H1 (cell line): ENCODE results near the gene SLC17A5. TPM values are rescaled to one million over a fixed set of nuclear protein-coding genes. Genes with fewer than 3 reads are reported as not detected.

ENCODE experiments used
- CTCF ChIA-PET: fragments of 300-600 bp; sonication (Branson Sonifier 250); formaldehyde crosslinking; loops from one replicate; lab custom pipeline; 2021; ENCODE audit not compliant: partially characterized antibody; lab: Charles Lee
- POLR2A ChIA-PET: fragments of 300-600 bp; sonication (Branson Sonifier 250); formaldehyde crosslinking; loops from one replicate; lab custom pipeline; 2021; ENCODE audit warnings: inconsistent platforms; ENCODE audit not compliant: partially characterized antibody; lab: Charles Lee
- DNase-seq, 2 experiments: peaks; one replicate each; pipeline versions ENCODE4 v3.0.0 to v3.0.0-alpha.2; 2010 to 2022; ENCODE audit warnings: low spot score in 2 of 2, low read depth in 1 of 2, mixed read lengths in 1 of 2
- FAIRE-seq: peaks from 2 replicates; lab custom pipeline; 2011; peaks lifted over from hg19 to GRCh38; lab: Jason Lieb, UNC
- H2AFZ ChIP-seq: 2 replicates; pipeline ENCODE4 v1.8.1; 2012; ENCODE audit warnings: low read length, inconsistent platforms
- H2AK5ac ChIP-seq: 2 replicates; pipeline ENCODE4 v1.6.1; 2013; ENCODE audit warnings: low read depth, low read length
- H2BK120ac ChIP-seq: replicated peaks from 2 replicates; pipeline ENCODE3; 2013; ENCODE audit warnings: low read depth, low read length, inconsistent platforms
- H2BK12ac ChIP-seq: 2 replicates; pipeline ENCODE4 v1.6.1; 2013; ENCODE audit warnings: low read depth, low read length
- H2BK15ac ChIP-seq: 2 replicates; pipeline ENCODE4 v1.6.1; 2013; ENCODE audit warnings: low read length
- H2BK20ac ChIP-seq: 2 replicates; pipeline ENCODE4 v1.6.1; 2013; ENCODE audit warnings: low read length
- H2BK5ac ChIP-seq: 2 replicates; pipeline ENCODE4 v1.6.1; 2013; ENCODE audit warnings: low read depth, low read length
- H3K14ac ChIP-seq: 2 replicates; pipeline ENCODE4 v1.6.1; 2013; ENCODE audit warnings: inconsistent platforms; ENCODE audit not compliant: insufficient read length
- H3K18ac ChIP-seq: 2 replicates; pipeline ENCODE4 v1.6.1; 2013; ENCODE audit warnings: low read length; ENCODE audit errors: extremely low read depth
- H3K23ac ChIP-seq: 2 replicates; pipeline ENCODE4 v1.6.1; 2013; ENCODE audit warnings: inconsistent platforms; ENCODE audit not compliant: insufficient read length
- H3K23me2 ChIP-seq: 2 replicates; pipeline ENCODE4 v1.6.1; 2013; ENCODE audit warnings: low read depth, low read length
- H3K27ac ChIP-seq: 2 replicates; pipeline ENCODE4 v1.6.1; 2011; ENCODE audit warnings: low read depth, low read length, inconsistent platforms
- H3K27me3 ChIP-seq, 4 experiments: replicated peaks in 1 of 4; 1 replicate in 1 of 4; 2 replicates in 3 of 4; pipeline versions ENCODE4 v1.6.1 to v1.8.1; 2011 to 2013; ENCODE audit warnings: low read length in 3 of 4, mild to moderate bottlenecking in 3 of 4, inconsistent platforms in 2 of 4, mixed read lengths in 2 of 4, moderate library complexity in 1 of 4; ENCODE audit not compliant: control insufficient read depth in 3 of 4, insufficient read depth in 3 of 4; ENCODE audit errors: extremely low read depth in 1 of 4
- H3K36me3 ChIP-seq, 4 experiments: 2 replicates each; pipeline versions ENCODE4 v1.6.1 to v1.8.1; 2011 to 2013; ENCODE audit warnings: mild to moderate bottlenecking in 4 of 4, low read length in 3 of 4, moderate library complexity in 2 of 4, control low read depth in 1 of 4, inconsistent platforms in 1 of 4; ENCODE audit not compliant: insufficient read depth in 4 of 4, control insufficient read depth in 2 of 4
- H3K4ac ChIP-seq: replicated peaks from 2 replicates; pipeline ENCODE3; 2013; ENCODE audit warnings: low read length, low read depth, mixed read lengths, inconsistent platforms; ENCODE audit not compliant: insufficient read length
- H3K4me1 ChIP-seq, 4 experiments: replicated peaks in 1 of 4; 1 replicate in 1 of 4; 2 replicates in 3 of 4; pipeline versions ENCODE4 v1.6.1 to v1.8.1; 2011 to 2013; ENCODE audit warnings: low read length in 3 of 4, inconsistent platforms in 2 of 4, mixed read lengths in 1 of 4; ENCODE audit not compliant: insufficient read depth in 4 of 4, control insufficient read depth in 3 of 4
- H3K4me2 ChIP-seq, 2 experiments: 2 replicates each; pipeline versions ENCODE4 v1.6.1 to v1.8.1; 2011 to 2013; ENCODE audit warnings: low read depth in 2 of 2, low read length in 2 of 2, control low read depth in 1 of 2, inconsistent platforms in 1 of 2, mild to moderate bottlenecking in 1 of 2; ENCODE audit not compliant: insufficient read depth in 1 of 2
- H3K4me3 ChIP-seq, 4 experiments: fragments of 200-600, 300-600 bp in 1 of 4; sonication (generic), shearing (Covaris generic), sonication (Bioruptor Twin) in 1 of 4; 2 replicates each; pipeline versions ENCODE4 v1.5.1 to v1.8.1; 2011 to 2016; ENCODE audit warnings: low read length in 4 of 4, low read depth in 3 of 4, control low read depth in 2 of 4, inconsistent platforms in 2 of 4, mild to moderate bottlenecking in 2 of 4, mixed read lengths in 1 of 4, moderate library complexity in 1 of 4; ENCODE audit not compliant: insufficient read depth in 2 of 4; ENCODE audit errors: extremely low read depth in 1 of 4
- H3K56ac ChIP-seq: replicated peaks from 2 replicates; pipeline ENCODE3; 2013; ENCODE audit warnings: low read depth, mild to moderate bottlenecking, mixed read lengths, low read length, inconsistent platforms; ENCODE audit not compliant: insufficient read length
- H3K79me1 ChIP-seq: 2 replicates; pipeline ENCODE4 v1.6.1; 2013; ENCODE audit warnings: low read depth, low read length, control low read depth
- H3K79me2 ChIP-seq, 2 experiments: 2 replicates each; pipeline versions ENCODE4 v1.6.1 to v1.8.1; 2012 to 2013; ENCODE audit warnings: low read length in 2 of 2, mild to moderate bottlenecking in 2 of 2, inconsistent platforms in 1 of 2; ENCODE audit not compliant: insufficient read depth in 2 of 2, control insufficient read depth in 1 of 2
- H3K9ac ChIP-seq, 4 experiments: replicated peaks in 1 of 4; 1 replicate in 1 of 4; 2 replicates in 3 of 4; pipeline versions ENCODE4 v1.6.1 to v1.8.1; 2011 to 2013; ENCODE audit warnings: low read depth in 3 of 4, low read length in 3 of 4, control low read depth in 2 of 4, mild to moderate bottlenecking in 2 of 4, moderate library complexity in 2 of 4, inconsistent platforms in 1 of 4; ENCODE audit errors: extremely low read depth in 1 of 4
- H3K9me3 ChIP-seq, 2 experiments: 2 replicates each; pipeline versions ENCODE4 v1.6.1 to v1.8.1; 2012 to 2013; ENCODE audit warnings: mild to moderate bottlenecking in 2 of 2, moderate library complexity in 2 of 2, control low read depth in 1 of 2, inconsistent platforms in 1 of 2, low read depth in 1 of 2, low read length in 1 of 2, mixed read lengths in 1 of 2; ENCODE audit not compliant: insufficient read depth in 2 of 2
- H4K20me1 ChIP-seq, 2 experiments: replicated peaks in 1 of 2; 2 replicates each; pipeline versions ENCODE3 to v1.8.1; 2011 to 2013; ENCODE audit warnings: inconsistent platforms in 2 of 2, low read length in 2 of 2, mild to moderate bottlenecking in 1 of 2; ENCODE audit not compliant: insufficient read depth in 2 of 2, control insufficient read depth in 1 of 2
- H4K5ac ChIP-seq: 2 replicates; pipeline ENCODE4 v1.6.1; 2013; ENCODE audit warnings: low read length, low read depth, mixed read lengths, inconsistent platforms; ENCODE audit not compliant: insufficient read length
- H4K8ac ChIP-seq: 2 replicates; pipeline ENCODE4 v1.8.0; 2013; ENCODE audit warnings: mild to moderate bottlenecking, moderate library complexity, low read length, inconsistent platforms; ENCODE audit not compliant: insufficient read depth; ENCODE audit errors: extremely low read depth
- H4K91ac ChIP-seq: replicated peaks from 2 replicates; pipeline ENCODE3; 2013; ENCODE audit warnings: low read length, mixed read lengths, inconsistent platforms; ENCODE audit not compliant: insufficient read length
- ASH2L ChIP-seq: fragments of 200-600, 300-600 bp; sonication (generic); IDR thresholded peaks from one replicate; pipeline ENCODE4 v1.7.1; 2017; ENCODE audit warnings: low read length
- CBX8 ChIP-seq: fragments of 300-800, 300-1000 bp; sonication (generic); IDR thresholded peaks from 2 replicates; pipeline ENCODE4 v1.7.1; 2016; ENCODE audit warnings: low read depth, low read length, borderline replicate concordance
- E2F6 ChIP-seq: IDR thresholded peaks from 2 replicates; pipeline ENCODE4 v1.6.1; 2012; ENCODE audit warnings: inconsistent platforms
- polyA plus RNA-seq, 7 experiments: library from polyadenylated mRNA; depleted of rRNA in 3 of 7; stranded (reverse) in 5 of 7; unstranded in 2 of 7; fragments of >200 nt in 5 of 7; fragments of 200-250 nt in 2 of 7; gene quantifications; 1 replicate in 5 of 7; 2 replicates in 1 of 7; 4 replicates in 1 of 7; pipeline versions ENCODE4 v1.2.1 to v1.2.3, GENCODE V29; 2011 to 2013; ENCODE audit warnings: missing spikeins in 2 of 7, mixed read lengths in 2 of 7
- total RNA-seq: library from RNA; stranded (reverse); fragmentation: NEBNext Ultra II Directional; extraction: Animal tissue kit (Norgen Biotek cat#: 25700); gene quantifications from 2 replicates; pipeline ENCODE4 v1.2.1, GENCODE V29; 2021

Gene SLC17A5
- total and polyA plus RNA-seq, 2 of the 8 experiments (the other 6 are each of a cell fraction or from before 2014, with no cell fraction given) = 11.0 to 11.9 TPM

- H3K4me1 ChIP-seq = no peaks in the 10 kb centered on the region
- no peak overlapping the region for H2BK120ac ChIP-seq
- no peak overlapping the region for H3K56ac ChIP-seq
- no peak overlapping the region for H3K27ac ChIP-seq
- H2BK5ac ChIP-seq = no peak overlapping the region
- H3K4ac ChIP-seq = no peak overlapping the region
- no peaks in the 10 kb centered on the region for H3K9me3 ChIP-seq
- no peak overlapping the region for H2AK5ac ChIP-seq
- ChIA-PET POLR2A (interaction anchor here (1.1 to 1.3 kb wide), 2 partner anchors 18 to 119 kb away, joined by 3 to 5 read pairs; partner anchors contain the start of gene SLC17A5), CTCF (no interaction called here)
- no peaks in the 10 kb centered on the region for H4K20me1 ChIP-seq
- no peak overlapping the region for H2AFZ ChIP-seq
- no peak for DNase-seq
- no peaks in the 10 kb centered on the region for H3K23me2 ChIP-seq
- no peak overlapping the region for H4K5ac ChIP-seq
- FAIRE-seq = no peak
- H2BK15ac ChIP-seq = no peak overlapping the region
- H3K9ac ChIP-seq = no peak overlapping the region
- no peak overlapping the region for H3K23ac ChIP-seq
- H4K8ac ChIP-seq = no peak overlapping the region
- H3K14ac ChIP-seq = no peak overlapping the region
- no peak overlapping the region for H3K4me3 ChIP-seq
- H3K4me2 ChIP-seq = no peak overlapping the region
- H3K36me3 ChIP-seq = peaks cover 0 to 26% (median 3%) of the 10 kb centered on the region in 4 experiments; a peak in 4 of 8 replicates
- no peak overlapping the region for H2BK12ac ChIP-seq
- H3K79me2 ChIP-seq = no peaks in the 10 kb centered on the region
- no peak overlapping the region for H3K18ac ChIP-seq
- H3K79me1 ChIP-seq = no peaks in the 10 kb centered on the region
- no peak overlapping the region for H4K91ac ChIP-seq
- no peaks in the 10 kb centered on the region for H3K27me3 ChIP-seq
- no peak overlapping the region for H2BK20ac ChIP-seq
- no peak for TF ChIP-seq ASH2L
- no peak for TF ChIP-seq E2F6
- no peak for TF ChIP-seq CBX8
Observed at GRCh38 chr6:73636048-73636447, 17.7 kb downstream of the SLC17A5 start.
